H1 (cell line): Measurements from ENCODE around the gene DESI1. TPM values are rescaled to one million over a fixed set of nuclear protein-coding genes. Genes with fewer than 3 reads are reported as not detected.

ENCODE experiments used
- CTCF ChIA-PET: fragments of 300-600 bp; sonication (Branson Sonifier 250); formaldehyde crosslinking; loops from one replicate; lab custom pipeline; 2021; ENCODE audit not compliant: partially characterized antibody; lab: Charles Lee
- POLR2A ChIA-PET: fragments of 300-600 bp; sonication (Branson Sonifier 250); formaldehyde crosslinking; loops from one replicate; lab custom pipeline; 2021; ENCODE audit warnings: inconsistent platforms; ENCODE audit not compliant: partially characterized antibody; lab: Charles Lee
- DNase-seq, 2 experiments: peaks; one replicate each; pipeline versions ENCODE4 v3.0.0 to v3.0.0-alpha.2; 2010 to 2022; ENCODE audit warnings: low spot score in 2 of 2, low read depth in 1 of 2, mixed read lengths in 1 of 2
- FAIRE-seq: peaks from 2 replicates; lab custom pipeline; 2011; peaks lifted over from hg19 to GRCh38; lab: Jason Lieb, UNC
- H2AFZ ChIP-seq: 2 replicates; pipeline ENCODE4 v1.8.1; 2012; ENCODE audit warnings: low read length, inconsistent platforms
- H2AK5ac ChIP-seq: 2 replicates; pipeline ENCODE4 v1.6.1; 2013; ENCODE audit warnings: low read depth, low read length
- H2BK120ac ChIP-seq: replicated peaks from 2 replicates; pipeline ENCODE3; 2013; ENCODE audit warnings: low read depth, low read length, inconsistent platforms
- H2BK12ac ChIP-seq: 2 replicates; pipeline ENCODE4 v1.6.1; 2013; ENCODE audit warnings: low read depth, low read length
- H2BK15ac ChIP-seq: 2 replicates; pipeline ENCODE4 v1.6.1; 2013; ENCODE audit warnings: low read length
- H2BK20ac ChIP-seq: 2 replicates; pipeline ENCODE4 v1.6.1; 2013; ENCODE audit warnings: low read length
- H2BK5ac ChIP-seq: 2 replicates; pipeline ENCODE4 v1.6.1; 2013; ENCODE audit warnings: low read depth, low read length
- H3K14ac ChIP-seq: 2 replicates; pipeline ENCODE4 v1.6.1; 2013; ENCODE audit warnings: inconsistent platforms; ENCODE audit not compliant: insufficient read length
- H3K18ac ChIP-seq: 2 replicates; pipeline ENCODE4 v1.6.1; 2013; ENCODE audit warnings: low read length; ENCODE audit errors: extremely low read depth
- H3K23ac ChIP-seq: 2 replicates; pipeline ENCODE4 v1.6.1; 2013; ENCODE audit warnings: inconsistent platforms; ENCODE audit not compliant: insufficient read length
- H3K23me2 ChIP-seq: 2 replicates; pipeline ENCODE4 v1.6.1; 2013; ENCODE audit warnings: low read depth, low read length
- H3K27ac ChIP-seq: 2 replicates; pipeline ENCODE4 v1.6.1; 2011; ENCODE audit warnings: low read depth, low read length, inconsistent platforms
- H3K27me3 ChIP-seq, 4 experiments: replicated peaks in 1 of 4; 1 replicate in 1 of 4; 2 replicates in 3 of 4; pipeline versions ENCODE4 v1.6.1 to v1.8.1; 2011 to 2013; ENCODE audit warnings: low read length in 3 of 4, mild to moderate bottlenecking in 3 of 4, inconsistent platforms in 2 of 4, mixed read lengths in 2 of 4, moderate library complexity in 1 of 4; ENCODE audit not compliant: control insufficient read depth in 3 of 4, insufficient read depth in 3 of 4; ENCODE audit errors: extremely low read depth in 1 of 4
- H3K36me3 ChIP-seq, 4 experiments: 2 replicates each; pipeline versions ENCODE4 v1.6.1 to v1.8.1; 2011 to 2013; ENCODE audit warnings: mild to moderate bottlenecking in 4 of 4, low read length in 3 of 4, moderate library complexity in 2 of 4, control low read depth in 1 of 4, inconsistent platforms in 1 of 4; ENCODE audit not compliant: insufficient read depth in 4 of 4, control insufficient read depth in 2 of 4
- H3K4ac ChIP-seq: replicated peaks from 2 replicates; pipeline ENCODE3; 2013; ENCODE audit warnings: low read length, low read depth, mixed read lengths, inconsistent platforms; ENCODE audit not compliant: insufficient read length
- H3K4me1 ChIP-seq, 4 experiments: replicated peaks in 1 of 4; 1 replicate in 1 of 4; 2 replicates in 3 of 4; pipeline versions ENCODE4 v1.6.1 to v1.8.1; 2011 to 2013; ENCODE audit warnings: low read length in 3 of 4, inconsistent platforms in 2 of 4, mixed read lengths in 1 of 4; ENCODE audit not compliant: insufficient read depth in 4 of 4, control insufficient read depth in 3 of 4
- H3K4me2 ChIP-seq, 2 experiments: 2 replicates each; pipeline versions ENCODE4 v1.6.1 to v1.8.1; 2011 to 2013; ENCODE audit warnings: low read depth in 2 of 2, low read length in 2 of 2, control low read depth in 1 of 2, inconsistent platforms in 1 of 2, mild to moderate bottlenecking in 1 of 2; ENCODE audit not compliant: insufficient read depth in 1 of 2
- H3K4me3 ChIP-seq, 4 experiments: fragments of 200-600, 300-600 bp in 1 of 4; sonication (generic), shearing (Covaris generic), sonication (Bioruptor Twin) in 1 of 4; 2 replicates each; pipeline versions ENCODE4 v1.5.1 to v1.8.1; 2011 to 2016; ENCODE audit warnings: low read length in 4 of 4, low read depth in 3 of 4, control low read depth in 2 of 4, inconsistent platforms in 2 of 4, mild to moderate bottlenecking in 2 of 4, mixed read lengths in 1 of 4, moderate library complexity in 1 of 4; ENCODE audit not compliant: insufficient read depth in 2 of 4; ENCODE audit errors: extremely low read depth in 1 of 4
- H3K56ac ChIP-seq: replicated peaks from 2 replicates; pipeline ENCODE3; 2013; ENCODE audit warnings: low read depth, mild to moderate bottlenecking, mixed read lengths, low read length, inconsistent platforms; ENCODE audit not compliant: insufficient read length
- H3K79me1 ChIP-seq: 2 replicates; pipeline ENCODE4 v1.6.1; 2013; ENCODE audit warnings: low read depth, low read length, control low read depth
- H3K79me2 ChIP-seq, 2 experiments: 2 replicates each; pipeline versions ENCODE4 v1.6.1 to v1.8.1; 2012 to 2013; ENCODE audit warnings: low read length in 2 of 2, mild to moderate bottlenecking in 2 of 2, inconsistent platforms in 1 of 2; ENCODE audit not compliant: insufficient read depth in 2 of 2, control insufficient read depth in 1 of 2
- H3K9ac ChIP-seq, 4 experiments: replicated peaks in 1 of 4; 1 replicate in 1 of 4; 2 replicates in 3 of 4; pipeline versions ENCODE4 v1.6.1 to v1.8.1; 2011 to 2013; ENCODE audit warnings: low read depth in 3 of 4, low read length in 3 of 4, control low read depth in 2 of 4, mild to moderate bottlenecking in 2 of 4, moderate library complexity in 2 of 4, inconsistent platforms in 1 of 4; ENCODE audit errors: extremely low read depth in 1 of 4
- H3K9me3 ChIP-seq, 2 experiments: 2 replicates each; pipeline versions ENCODE4 v1.6.1 to v1.8.1; 2012 to 2013; ENCODE audit warnings: mild to moderate bottlenecking in 2 of 2, moderate library complexity in 2 of 2, control low read depth in 1 of 2, inconsistent platforms in 1 of 2, low read depth in 1 of 2, low read length in 1 of 2, mixed read lengths in 1 of 2; ENCODE audit not compliant: insufficient read depth in 2 of 2
- H4K20me1 ChIP-seq, 2 experiments: replicated peaks in 1 of 2; 2 replicates each; pipeline versions ENCODE3 to v1.8.1; 2011 to 2013; ENCODE audit warnings: inconsistent platforms in 2 of 2, low read length in 2 of 2, mild to moderate bottlenecking in 1 of 2; ENCODE audit not compliant: insufficient read depth in 2 of 2, control insufficient read depth in 1 of 2
- H4K5ac ChIP-seq: 2 replicates; pipeline ENCODE4 v1.6.1; 2013; ENCODE audit warnings: low read length, low read depth, mixed read lengths, inconsistent platforms; ENCODE audit not compliant: insufficient read length
- H4K8ac ChIP-seq: 2 replicates; pipeline ENCODE4 v1.8.0; 2013; ENCODE audit warnings: mild to moderate bottlenecking, moderate library complexity, low read length, inconsistent platforms; ENCODE audit not compliant: insufficient read depth; ENCODE audit errors: extremely low read depth
- H4K91ac ChIP-seq: replicated peaks from 2 replicates; pipeline ENCODE3; 2013; ENCODE audit warnings: low read length, mixed read lengths, inconsistent platforms; ENCODE audit not compliant: insufficient read length
- BACH1 ChIP-seq: IDR thresholded peaks from 2 replicates; pipeline ENCODE4 v1.6.1; 2012; ENCODE audit warnings: low read length, improper control_type of control experiment
- CBX8 ChIP-seq: fragments of 300-800, 300-1000 bp; sonication (generic); IDR thresholded peaks from 2 replicates; pipeline ENCODE4 v1.7.1; 2016; ENCODE audit warnings: low read depth, low read length, borderline replicate concordance
- CEBPB ChIP-seq: IDR thresholded peaks from 2 replicates; pipeline ENCODE4 v1.6.1; 2012; ENCODE audit warnings: low read depth, low read length
- CREB1 ChIP-seq: IDR thresholded peaks from 2 replicates; pipeline ENCODE4 v1.6.1; 2012; ENCODE audit warnings: inconsistent platforms
- CTBP2 ChIP-seq: IDR thresholded peaks from 2 replicates; pipeline ENCODE4 v1.7.0; 2011; ENCODE audit warnings: borderline replicate concordance, mild to moderate bottlenecking, moderate library complexity, mixed read lengths, low read length; ENCODE audit not compliant: insufficient read depth, insufficient read length
- EZH2 ChIP-seq: fragments of 200-600 bp; sonication (generic); IDR thresholded peaks from 2 replicates; pipeline ENCODE4 v1.7.1; 2012; ENCODE audit warnings: low read depth, mild to moderate bottlenecking, moderate library complexity, low read length, inconsistent platforms; ENCODE audit not compliant: severe bottlenecking
- KDM5A ChIP-seq: fragments of 200-600 bp; IDR thresholded peaks from 2 replicates; pipeline ENCODE4 v1.7.1; 2012; ENCODE audit warnings: mild to moderate bottlenecking, low read length, inconsistent platforms, mixed read lengths
- MAX ChIP-seq: IDR thresholded peaks from 2 replicates; pipeline ENCODE4 v1.6.1; 2012; ENCODE audit warnings: inconsistent platforms
- NANOG ChIP-seq: IDR thresholded peaks from 2 replicates; pipeline ENCODE4 v1.6.1; 2011; ENCODE audit warnings: low read length, low read depth, mild to moderate bottlenecking, inconsistent platforms; ENCODE audit not compliant: insufficient read depth, poor library complexity, severe bottlenecking
- POLR2A ChIP-seq, 2 experiments: IDR thresholded peaks; 1 replicate in 1 of 2; 2 replicates in 1 of 2; pipeline ENCODE4 v1.6.1; 2011; ENCODE audit warnings: low read depth in 2 of 2, low read length in 2 of 2, mild to moderate bottlenecking in 2 of 2; ENCODE audit errors: control extremely low read depth in 1 of 2
- RNF2 ChIP-seq: fragments of 200-900, 300-1000 bp; sonication (generic); IDR thresholded peaks from 2 replicates; pipeline ENCODE4 v1.7.1; 2016; ENCODE audit warnings: borderline replicate concordance, low read depth, mild to moderate bottlenecking, antibody characterized with exemption, low read length; ENCODE audit not compliant: poor library complexity, severe bottlenecking; ENCODE audit errors: missing control alignments
- SP4 ChIP-seq: IDR thresholded peaks from 2 replicates; pipeline ENCODE4 v1.6.1; 2012; ENCODE audit warnings: low read length, inconsistent platforms
- TEAD4 ChIP-seq: IDR thresholded peaks from 2 replicates; pipeline ENCODE4 v1.6.1; 2012; ENCODE audit warnings: low read depth, low read length, inconsistent platforms, mixed read lengths
- WGBS, 2 experiments: shearing (Covaris generic) in 1 of 2; methylation state at CpG; one replicate each; pipeline versions ENCODE4 v1.1.6 to v1.1.7; 2013 to 2015; ENCODE audit warnings: low lambda C conversion rate in 2 of 2, mixed read lengths in 2 of 2, inconsistent platforms in 1 of 2, low coverage in 1 of 2, missing lambda C conversion rate in 1 of 2; ENCODE audit not compliant: insufficient replicate concordance in 2 of 2, insufficient coverage in 1 of 2, insufficient read length in 1 of 2; ENCODE audit errors: extremely low coverage in 1 of 2, missing lambda C conversion rate in 1 of 2; 5-methylcytosine and 5-hydroxymethylcytosine counted together
- polyA plus RNA-seq, 7 experiments: library from polyadenylated mRNA; depleted of rRNA in 3 of 7; stranded (reverse) in 5 of 7; unstranded in 2 of 7; fragments of >200 nt in 5 of 7; fragments of 200-250 nt in 2 of 7; gene quantifications; 1 replicate in 5 of 7; 2 replicates in 1 of 7; 4 replicates in 1 of 7; pipeline versions ENCODE4 v1.2.1 to v1.2.3, GENCODE V29; 2011 to 2013; ENCODE audit warnings: missing spikeins in 2 of 7, mixed read lengths in 2 of 7
- total RNA-seq: library from RNA; stranded (reverse); fragmentation: NEBNext Ultra II Directional; extraction: Animal tissue kit (Norgen Biotek cat#: 25700); gene quantifications from 2 replicates; pipeline ENCODE4 v1.2.1, GENCODE V29; 2021

The DESI1 gene
- total and polyA plus RNA-seq, 2 of the 8 experiments (the other 6 are each of a cell fraction or from before 2014, with no cell fraction given) = 27.6 to 34.3 TPM

- Histone ChIP-seq H2BK20ac (no peak overlapping the region), H3K9me3 (no peaks in the 10 kb centered on the region), H3K79me2 (peaks cover 0 to 25% of the 10 kb centered on the region in 2 experiments; a peak in 2 of 4 replicates), H3K56ac (no peak overlapping the region), H4K5ac (no peak overlapping the region), H4K91ac (no peak overlapping the region), H3K23ac (no peak overlapping the region), H3K18ac (no peak overlapping the region), H3K4ac (no peak overlapping the region), H2BK15ac (no peak overlapping the region), H3K27ac (no peak overlapping the region), H3K79me1 (no peaks in the 10 kb centered on the region), H3K9ac (no peak overlapping the region), H3K27me3 (no peaks in the 10 kb centered on the region), H2AK5ac (no peak overlapping the region), H2BK120ac (no peak overlapping the region), H3K36me3 (peaks cover 29 to 95% (median 64%) of the 10 kb centered on the region in 4 experiments), H2BK12ac (no peak overlapping the region), H3K4me2 (no peak overlapping the region), H3K4me3 (no peak overlapping the region), H4K20me1 (peaks cover 2 to 3% of the 10 kb centered on the region in 2 experiments), H3K23me2 (no peaks in the 10 kb centered on the region), H4K8ac (no peak overlapping the region), H2BK5ac (no peak overlapping the region), H3K4me1 (no peaks in the 10 kb centered on the region), H3K14ac (no peak overlapping the region), H2AFZ (no peak overlapping the region)
- no peak for TF ChIP-seq BACH1
- no peak for TF ChIP-seq NANOG
- no peak for TF ChIP-seq EZH2
- no peak for TF ChIP-seq KDM5A
- TF ChIP-seq CTBP2 = no peak
- TF ChIP-seq CBX8 = no peak
- no peak for TF ChIP-seq TEAD4
- no peak for TF ChIP-seq CREB1
- no peak for TF ChIP-seq MAX
- no peak for TF ChIP-seq RNF2
- TF ChIP-seq POLR2A (IDR thresholded peaks at IDR 0.05; ENCODE audit: control extremely low read depth in 1 of 2, low read depth in 2 of 2, low read length in 2 of 2) = no peak
- no peak for TF ChIP-seq SP4
- no peak for TF ChIP-seq CEBPB
- POLR2A ChIA-PET = interaction anchor here (1.4 to 13.3 kb wide), 3 partner anchors 13 to 26 kb away, joined by 5 to 157 read pairs (median 129); partner anchors contain the start of genes DESI1 and XRCC6
- DNase-seq = no peak
- no peak for FAIRE-seq
- WGBS, 2 experiments = 90% methylated on average over 5 of the region's 5 CpGs; no CpG with 5 or more reads in 1 of the 2 experiments
- CTCF ChIA-PET = interaction anchor here (0.6 kb wide), 1 partner anchor 1546 kb away, joined by 3 read pairs; no protein-coding TSS in a partner anchor
Measured at GRCh38 chr22:41638124-41638523, 17.3 kb upstream of the DESI1 start.
